ENCODE results near the gene LNX1.

Gene LNX1

GRCh38 chr4:53582194-53582593 is 9.1 kb downstream of the LNX1 start:
- in situ Hi-C loops (cut with MboI; ENCODE audit: low sequenced_read_pairs, unreplicated experiment): loop anchor here (25.0 kb wide), 1 partner anchor 630 kb away; no protein-coding TSS in a partner anchor
- TF ChIP-seq, protein P1, sequence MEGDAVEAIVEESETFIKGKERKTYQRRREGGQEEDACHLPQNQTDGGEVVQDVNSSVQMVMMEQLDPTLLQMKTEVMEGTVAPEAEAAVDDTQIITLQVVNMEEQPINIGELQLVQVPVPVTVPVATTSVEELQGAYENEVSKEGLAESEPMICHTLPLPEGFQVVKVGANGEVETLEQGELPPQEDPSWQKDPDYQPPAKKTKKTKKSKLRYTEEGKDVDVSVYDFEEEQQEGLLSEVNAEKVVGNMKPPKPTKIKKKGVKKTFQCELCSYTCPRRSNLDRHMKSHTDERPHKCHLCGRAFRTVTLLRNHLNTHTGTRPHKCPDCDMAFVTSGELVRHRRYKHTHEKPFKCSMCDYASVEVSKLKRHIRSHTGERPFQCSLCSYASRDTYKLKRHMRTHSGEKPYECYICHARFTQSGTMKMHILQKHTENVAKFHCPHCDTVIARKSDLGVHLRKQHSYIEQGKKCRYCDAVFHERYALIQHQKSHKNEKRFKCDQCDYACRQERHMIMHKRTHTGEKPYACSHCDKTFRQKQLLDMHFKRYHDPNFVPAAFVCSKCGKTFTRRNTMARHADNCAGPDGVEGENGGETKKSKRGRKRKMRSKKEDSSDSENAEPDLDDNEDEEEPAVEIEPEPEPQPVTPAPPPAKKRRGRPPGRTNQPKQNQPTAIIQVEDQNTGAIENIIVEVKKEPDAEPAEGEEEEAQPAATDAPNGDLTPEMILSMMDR (IDR thresholded peaks at IDR 0.05; ENCODE audit: borderline replicate concordance, control extremely low read depth, extremely low read depth, insufficient read depth, missing control alignments): no peak
- DNase-seq (ENCODE audit: low spot score): no peak

DNA sequence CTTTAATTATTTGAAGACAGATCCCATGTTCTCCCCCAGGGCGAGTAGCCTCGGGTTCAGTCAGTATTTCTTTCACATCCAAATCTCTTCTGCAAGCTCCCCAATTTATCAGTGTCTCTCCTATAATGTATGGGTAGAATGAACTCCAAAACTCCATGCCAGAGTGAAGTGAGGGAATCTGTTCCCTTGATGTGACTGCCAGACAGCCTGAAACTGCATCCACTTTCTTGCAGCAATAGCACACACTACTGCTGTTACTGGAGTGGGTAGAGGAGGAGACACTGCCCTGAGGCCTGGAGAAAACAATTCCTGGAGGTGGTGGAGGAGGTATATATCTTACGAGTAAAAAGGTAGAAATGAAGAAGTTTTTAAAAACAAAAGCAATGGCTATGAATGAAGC is 11.0 kb downstream of the LNX1 start:
- in situ Hi-C loops (cut with MboI; ENCODE audit: low sequenced_read_pairs, unreplicated experiment): loop anchor here (25.0 kb wide), 1 partner anchor 632 kb away; no protein-coding TSS in a partner anchor
- DNase-seq (ENCODE audit: low spot score): no peak
- TF ChIP-seq, protein P1 (IDR thresholded peaks at IDR 0.05; ENCODE audit: borderline replicate concordance, control extremely low read depth, extremely low read depth, insufficient read depth, missing control alignments): no peak

DNA sequence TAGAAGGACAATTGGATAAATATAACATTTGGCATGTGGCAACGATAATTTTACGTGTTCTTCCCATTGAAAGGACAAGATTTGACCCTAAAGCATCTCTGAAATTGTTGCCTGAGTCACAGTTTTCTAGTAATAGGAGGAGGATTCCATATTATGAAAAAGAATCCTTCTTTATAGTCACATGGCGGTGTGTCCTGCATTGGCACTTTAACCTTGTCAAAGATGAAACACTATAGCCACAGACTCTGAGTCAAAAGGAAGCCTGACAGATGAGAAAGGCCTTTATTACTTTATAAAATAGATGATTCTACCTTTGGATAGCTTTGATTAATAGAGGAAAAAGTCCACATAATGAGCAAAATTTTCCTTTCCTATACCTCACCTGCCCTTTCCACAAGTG is 11.5 kb downstream of the LNX1 start:
- TF ChIP-seq, protein P1 (IDR thresholded peaks at IDR 0.05; ENCODE audit: borderline replicate concordance, control extremely low read depth, extremely low read depth, insufficient read depth, missing control alignments): no peak
- in situ Hi-C loops (cut with MboI; ENCODE audit: low sequenced_read_pairs, unreplicated experiment): loop anchor here (25.0 kb wide), 1 partner anchor 632 kb away; no protein-coding TSS in a partner anchor
- no peak for DNase-seq (ENCODE audit: low spot score)

DNA sequence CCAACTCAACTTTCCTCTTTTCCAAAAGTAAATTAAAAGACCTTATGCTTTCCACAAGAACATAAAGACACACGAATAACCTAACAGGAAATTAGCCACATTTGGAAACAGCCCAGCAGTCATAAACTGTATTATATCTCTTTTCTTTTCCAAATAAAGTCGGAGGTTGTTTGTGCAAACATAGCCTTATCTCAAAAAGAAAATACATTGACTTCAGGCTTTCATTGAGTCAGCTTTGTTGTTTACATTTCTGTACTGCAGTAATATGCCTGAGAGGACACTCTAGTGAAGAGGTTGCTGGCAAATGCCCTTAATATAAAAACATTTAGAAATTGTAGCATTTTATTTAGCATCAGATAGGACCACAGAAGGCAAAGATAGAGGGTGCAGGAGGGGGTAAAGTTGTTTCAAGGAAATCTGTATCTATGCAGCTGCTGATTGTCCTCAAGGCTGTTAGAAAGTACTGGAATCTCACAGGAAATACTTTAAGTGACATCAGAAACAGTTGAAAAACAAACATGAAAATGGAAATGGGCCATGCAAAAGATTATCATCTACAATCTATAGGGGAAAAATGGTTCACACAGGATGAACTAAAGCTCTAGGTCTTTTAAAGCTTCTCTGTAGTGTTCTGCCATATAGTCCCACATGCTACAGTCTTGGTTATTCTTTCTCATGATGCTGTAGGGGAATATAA is 14.5 kb downstream of the LNX1 start:
- in situ Hi-C loops (cut with MboI; ENCODE audit: low sequenced_read_pairs, unreplicated experiment): loop anchor here (25.0 kb wide), 1 partner anchor 635 kb away; no protein-coding TSS in a partner anchor
- TF ChIP-seq, protein P1 (IDR thresholded peaks at IDR 0.05; ENCODE audit: borderline replicate concordance, control extremely low read depth, extremely low read depth, insufficient read depth, missing control alignments): no peak
- no peak for DNase-seq (ENCODE audit: low spot score)

DNA sequence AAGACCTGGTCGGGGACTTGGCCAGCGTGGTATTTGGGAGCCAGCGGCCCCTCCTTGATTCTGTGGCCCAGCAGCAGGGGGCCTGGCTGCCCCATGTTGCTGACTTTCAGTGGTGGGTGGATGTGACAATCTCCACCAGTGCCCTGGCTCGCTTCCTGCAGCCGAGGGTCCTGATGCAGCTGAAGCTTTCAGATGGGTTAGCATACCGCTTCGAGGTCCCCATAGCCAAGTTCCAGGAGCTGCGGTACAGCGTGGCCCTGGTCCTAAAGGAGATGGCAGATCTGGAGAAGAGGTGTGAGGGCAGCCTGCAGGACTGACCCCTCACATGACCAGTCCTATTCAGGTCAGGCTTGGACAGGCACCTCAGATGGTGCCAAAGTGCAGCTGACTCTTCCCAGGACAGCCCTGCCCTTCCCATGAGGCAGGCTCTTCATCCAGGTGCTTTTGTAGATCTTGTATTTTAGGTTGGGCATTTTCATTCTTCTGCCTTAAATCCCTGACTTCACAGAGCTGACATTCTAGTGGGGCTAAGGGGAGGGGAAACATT is 15.1 kb downstream of the LNX1 start:
- in situ Hi-C loops (cut with MboI; ENCODE audit: low sequenced_read_pairs, unreplicated experiment): loop anchor here (25.0 kb wide), 1 partner anchor 636 kb away; no protein-coding TSS in a partner anchor
- DNase-seq (ENCODE audit: low spot score): no peak
- TF ChIP-seq, protein P1 (IDR thresholded peaks at IDR 0.05; ENCODE audit: borderline replicate concordance, control extremely low read depth, extremely low read depth, insufficient read depth, missing control alignments): no peak

DNA sequence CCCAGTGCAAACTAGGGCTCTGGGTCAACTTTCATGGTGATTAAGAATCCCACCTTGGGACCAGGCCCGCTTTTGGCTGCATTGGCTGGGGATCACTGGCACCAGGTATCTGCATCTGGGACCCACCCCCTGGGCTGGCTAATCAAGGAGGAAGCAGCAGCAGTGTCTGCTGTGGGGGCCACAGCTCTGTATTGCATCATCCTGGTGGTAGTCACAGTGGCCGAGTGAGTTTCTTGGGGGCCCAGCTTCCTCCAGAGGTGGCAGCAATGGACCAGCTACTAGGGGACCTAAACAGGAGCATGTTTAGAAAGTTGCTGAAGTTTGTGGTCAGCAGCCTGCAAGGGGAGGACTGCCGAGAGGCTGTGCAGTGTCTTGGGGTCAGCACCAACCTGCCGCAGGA is 15.7 kb downstream of the LNX1 start:
- in situ Hi-C loops (cut with MboI; ENCODE audit: low sequenced_read_pairs, unreplicated experiment): loop anchor here (25.0 kb wide), 1 partner anchor 637 kb away; no protein-coding TSS in a partner anchor
- TF ChIP-seq, protein P1 (IDR thresholded peaks at IDR 0.05; ENCODE audit: borderline replicate concordance, control extremely low read depth, extremely low read depth, insufficient read depth, missing control alignments): no peak
- DNase-seq (ENCODE audit: low spot score): no peak
